MM.1S (cell line): ENCODE data around the gene SEPSECS.

Experiments used
- DNase-seq: peaks from one replicate; pipeline ENCODE4 v3.0.0-alpha.2; 2015
- H2AFZ ChIP-seq: fragments of 300-600 bp; sonication (generic); 2 replicates; pipeline ENCODE4 v1.6.0; 2016; ENCODE audit warnings: antibody characterized with exemption, low read length
- H3F3A ChIP-seq: fragments of 300-600 bp; sonication (generic); 2 replicates; pipeline ENCODE4 v1.6.1; 2016; ENCODE audit warnings: mild to moderate bottlenecking, antibody characterized with exemption, low read length, moderate library complexity, mixed read lengths; ENCODE audit not compliant: insufficient read depth
- H3K27ac ChIP-seq: fragments of 300-600 bp; sonication (generic); 2 replicates; pipeline ENCODE4 v1.5.1; 2016; ENCODE audit warnings: mild to moderate bottlenecking, low read length
- H3K27me3 ChIP-seq: fragments of 300-600 bp; sonication (generic); replicated peaks from 2 replicates; pipeline ENCODE4 v1.6.0; 2016; ENCODE audit warnings: low read length; ENCODE audit not compliant: insufficient read depth
- H3K36me3 ChIP-seq: fragments of 300-600 bp; sonication (generic); replicated peaks from 2 replicates; pipeline ENCODE4 v1.6.1; 2016; ENCODE audit warnings: mild to moderate bottlenecking, low read length, mixed read lengths; ENCODE audit not compliant: insufficient read depth
- H3K4me1 ChIP-seq: fragments of 300-600 bp; sonication (generic); 2 replicates; pipeline ENCODE4 v1.6.1; 2016; ENCODE audit warnings: low read length, mixed read lengths
- H3K4me2 ChIP-seq: fragments of 300-600 bp; sonication (generic); 2 replicates; pipeline ENCODE4 v1.6.0; 2016; ENCODE audit warnings: low read depth, low read length
- H3K4me3 ChIP-seq: fragments of 300-600 bp; sonication (generic); 2 replicates; pipeline ENCODE4 v1.5.1; 2016; ENCODE audit warnings: low read length, mixed read lengths
- H3K79me2 ChIP-seq: fragments of 300-600 bp; sonication (generic); 2 replicates; pipeline ENCODE4 v1.6.1; 2016; ENCODE audit warnings: mixed run types, low read length, mixed read lengths
- H3K9ac ChIP-seq: fragments of 300-600 bp; sonication (generic); 2 replicates; pipeline ENCODE4 v1.6.1; 2016; ENCODE audit warnings: low read length, mixed read lengths
- H3K9me2 ChIP-seq: fragments of 300-600 bp; sonication (generic); replicated peaks from 2 replicates; pipeline ENCODE4 v1.6.1; 2016; ENCODE audit warnings: mild to moderate bottlenecking, low read length, mixed read lengths; ENCODE audit not compliant: insufficient read depth
- H3K9me3 ChIP-seq: fragments of 300-600 bp; sonication (generic); replicated peaks from 2 replicates; pipeline ENCODE4 v1.6.1; 2016; ENCODE audit warnings: mild to moderate bottlenecking, low read length, mixed read lengths; ENCODE audit not compliant: insufficient read depth
- H4K20me1 ChIP-seq: fragments of 300-600 bp; sonication (generic); 2 replicates; pipeline ENCODE4 v1.6.1; 2016; ENCODE audit warnings: mild to moderate bottlenecking, low read length, moderate library complexity, mixed read lengths; ENCODE audit not compliant: insufficient read depth
- CTCF ChIP-seq: fragments of 300-600 bp; sonication (generic); IDR thresholded peaks from 2 replicates; pipeline ENCODE4 v1.5.1; 2016; ENCODE audit warnings: antibody characterized with exemption, low read length, mixed read lengths
- EZH2 ChIP-seq: fragments of 300-600 bp; sonication (generic); optimal IDR thresholded peaks from 2 replicates; pipeline ENCODE3; 2017; ENCODE audit warnings: low read depth, mild to moderate bottlenecking, antibody characterized with exemption, low read length, mixed read lengths
- EZH2phosphoT487 ChIP-seq: fragments of 300-600 bp; sonication (generic); IDR thresholded peaks from 2 replicates; pipeline ENCODE4 v1.6.1; 2018; ENCODE audit warnings: antibody characterized with exemption, low read length

Gene SEPSECS

GRCh38 chr4:25106363-25107151, 53.7 kb downstream of the SEPSECS start:
- Histone ChIP-seq H3K4me3 (no peak overlapping the region), H3K4me1 (no peaks in the 10 kb centered on the region), H3K36me3 (no peaks in the 10 kb centered on the region), H3K79me2 (no peaks in the 10 kb centered on the region), H3K27ac (no peak overlapping the region), H3F3A (no peaks in the 10 kb centered on the region), H3K9me2 (no peaks in the 10 kb centered on the region), H2AFZ (no peak overlapping the region), H3K9me3 (no peaks in the 10 kb centered on the region), H3K27me3 (no peaks in the 10 kb centered on the region), H3K9ac (no peak overlapping the region), H3K4me2 (no peak overlapping the region), H4K20me1 (no peaks in the 10 kb centered on the region)
- DNase-seq: no peak
- no peak for TF ChIP-seq EZH2phosphoT487
- no peak for TF ChIP-seq CTCF
- no peak for TF ChIP-seq EZH2

GRCh38 chr4:25104591-25104990, 55.7 kb downstream of the SEPSECS start:
- no peak for DNase-seq
- H3K27me3 ChIP-seq: no peaks in the 10 kb centered on the region

GRCh38 chr4:25103418-25103817, 56.8 kb downstream of the SEPSECS start:
- H3K79me2 ChIP-seq: no peaks in the 10 kb centered on the region
- H3K4me1 ChIP-seq: no peaks in the 10 kb centered on the region
- H2AFZ ChIP-seq: no peak overlapping the region
- H3K27me3 ChIP-seq: no peaks in the 10 kb centered on the region
- H3K4me2 ChIP-seq: no peak overlapping the region
- no peak overlapping the region for H3K4me3 ChIP-seq
- H3K9me3 ChIP-seq: no peaks in the 10 kb centered on the region
- no peaks in the 10 kb centered on the region for H3K9me2 ChIP-seq
- TF ChIP-seq EZH2 (no peak), CTCF (no peak), EZH2phosphoT487 (no peak)
- H3K9ac ChIP-seq: no peak overlapping the region
- no peaks in the 10 kb centered on the region for H3K36me3 ChIP-seq
- H3K27ac ChIP-seq: no peak overlapping the region
- H3F3A ChIP-seq: no peaks in the 10 kb centered on the region
- no peak for DNase-seq
- H4K20me1 ChIP-seq: no peaks in the 10 kb centered on the region

More at GRCh38 chr4:25104591-25104990, 55.7 kb downstream of the SEPSECS start:
- Histone ChIP-seq H3K9me2 (no peaks in the 10 kb centered on the region), H4K20me1 (no peaks in the 10 kb centered on the region), H3K9me3 (no peaks in the 10 kb centered on the region), H2AFZ (no peak overlapping the region), H3K27ac (no peak overlapping the region), H3K9ac (no peak overlapping the region), H3K4me3 (no peak overlapping the region), H3F3A (no peaks in the 10 kb centered on the region), H3K79me2 (no peaks in the 10 kb centered on the region), H3K36me3 (no peaks in the 10 kb centered on the region), H3K4me1 (no peaks in the 10 kb centered on the region), H3K4me2 (no peak overlapping the region)
- no peak for TF ChIP-seq CTCF
- TF ChIP-seq EZH2phosphoT487: no peak
- no peak for TF ChIP-seq EZH2
